GM12872 (cell line): Measurements from ENCODE around the gene LRRFIP2.

ENCODE experiments used
- CTCF ChIP-seq: IDR thresholded peaks from 3 replicates; pipeline ENCODE4 v1.5.1; 2011; ENCODE audit warnings: low read depth, mild to moderate bottlenecking, low read length, moderate library complexity; ENCODE audit not compliant: insufficient read depth

LRRFIP2 gene

DNA sequence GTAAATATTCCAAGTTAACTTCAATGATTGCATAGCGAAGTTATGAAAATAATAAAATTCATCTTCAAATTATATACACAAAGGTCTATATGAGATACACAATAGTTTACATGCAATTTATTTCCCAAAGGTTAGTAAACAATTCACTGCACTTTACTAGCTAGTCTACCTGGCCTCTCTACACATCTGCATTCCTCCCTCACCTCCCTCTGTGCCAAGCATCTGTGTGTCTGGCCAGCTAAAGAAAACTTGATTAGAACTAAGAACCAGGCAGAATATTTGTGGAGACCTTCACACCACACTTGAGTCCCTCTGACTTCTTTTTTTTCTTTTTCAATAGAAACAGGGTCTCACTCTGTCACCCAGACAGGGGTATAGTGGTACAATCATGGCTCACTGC, 61.4 kb downstream of the LRRFIP2 start:
- TF ChIP-seq CTCF = no peak

DNA sequence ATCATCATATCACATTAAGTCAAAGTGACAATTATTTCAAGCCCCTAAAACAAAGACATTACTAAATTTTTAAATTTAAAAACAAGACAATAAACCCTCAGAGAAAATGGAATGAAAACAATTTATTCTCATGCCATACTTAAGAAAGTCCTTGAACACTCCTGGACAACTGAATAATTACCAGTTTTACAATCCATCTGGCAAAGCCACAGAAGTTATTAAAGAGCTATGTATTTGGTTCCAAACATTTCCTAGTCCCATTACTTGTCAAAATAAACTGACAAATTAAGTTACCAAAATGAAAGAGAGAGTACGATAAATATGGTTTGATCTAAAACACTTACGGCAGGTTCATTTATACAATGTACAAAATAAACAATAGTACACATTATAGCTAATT, 63.2 kb downstream of the LRRFIP2 start:
- no peak for TF ChIP-seq CTCF

DNA sequence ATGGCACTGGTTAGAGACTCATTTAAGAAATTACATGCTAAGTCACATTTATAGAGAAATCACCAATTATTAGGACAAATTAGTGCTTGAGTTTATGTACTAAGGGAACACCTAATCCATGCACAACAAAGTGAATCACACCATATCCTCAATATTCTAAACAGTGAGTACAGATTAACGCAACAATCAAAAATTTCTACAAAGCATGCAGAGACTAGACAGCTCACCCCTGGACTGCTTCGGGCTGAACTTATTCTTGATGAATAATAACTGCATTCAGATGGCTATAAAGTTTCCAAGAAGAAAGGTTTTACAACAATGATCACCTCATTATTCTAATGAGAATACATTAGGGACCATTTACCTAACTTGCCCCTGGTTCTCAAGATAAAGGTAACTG, 66.5 kb downstream of the LRRFIP2 start:
- TF ChIP-seq CTCF = no peak

GRCh38 chr3:37103103-37103808, 71.1 kb downstream of the LRRFIP2 start:
- no peak for TF ChIP-seq CTCF

GRCh38 chr3:37100411-37100810, 74.0 kb downstream of the LRRFIP2 start:
- no peak for TF ChIP-seq CTCF

GRCh38 chr3:37099469-37099868, 74.9 kb downstream of the LRRFIP2 start:
- TF ChIP-seq CTCF = no peak

GRCh38 chr3:37098884-37099283, 75.5 kb downstream of the LRRFIP2 start:
- no peak for TF ChIP-seq CTCF

DNA sequence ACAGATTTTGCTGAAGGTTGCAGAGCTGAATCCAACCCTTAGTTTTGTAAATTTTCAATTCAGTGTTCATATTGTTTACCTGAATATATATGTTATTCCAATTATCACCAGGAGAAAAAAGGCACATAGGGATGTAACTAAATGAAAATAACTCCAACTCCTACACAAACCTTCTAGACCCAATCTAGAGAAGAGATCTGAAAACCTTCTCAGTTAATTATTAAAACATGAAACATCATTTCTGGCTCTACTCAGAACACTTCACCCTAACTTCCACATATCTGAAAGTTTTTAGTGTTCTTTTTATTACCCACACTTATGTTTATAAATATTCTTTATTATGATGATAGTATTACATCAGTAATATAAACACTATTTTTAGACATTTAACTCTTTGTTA, 76.6 kb downstream of the LRRFIP2 start:
- TF ChIP-seq CTCF = no peak
